Suppressor macrophage treated with lipopolysaccharide for 1 hour (primary cell): ENCODE data around the gene ZNF575.
"Not testable (repeated sequence)": the region's sequence is repeated elsewhere in the genome, so short reads cannot be mapped to it uniquely, and the experiment has no call there.

Experiments used
- DNase-seq, 3 donors: peaks; one replicate each; pipeline ENCODE4 v3.0.0-alpha.2; 2020 to 2022

ZNF575 gene

GRCh38 chr19:43512399-43512798 is 20.6 kb upstream of the ZNF575 start:
- peak in 1 of 3 donors; percentile 10 for DNase-seq

GRCh38 chr19:43518051-43518450 is 14.9 kb upstream of the ZNF575 start:
- no peak for DNase-seq

GRCh38 chr19:43519436-43520088 is 13.4 kb upstream of the ZNF575 start:
- DNase-seq, result peak; percentile 90 to 95 (median 91)

- no peak for DNase-seq
Observed at GRCh38 chr19:43522929-43523328, 10.1 kb upstream of the ZNF575 start.

GRCh38 chr19:43523696-43524095 is 9.3 kb upstream of the ZNF575 start:
- not testable (repeated sequence) for DNase-seq

GRCh38 chr19:43524922-43525835 is 7.8 kb upstream of the ZNF575 start:
- DNase-seq, result peak; percentile 76 to 82 (median 81)

GRCh38 chr19:43525836-43526771 is 6.9 kb upstream of the ZNF575 start:
- peak; percentile 41 to 53 (median 41) for DNase-seq

- DNase-seq, result peak; percentile 88 to 92 (median 88)
Observed at GRCh38 chr19:43526884-43527859, 5.8 kb upstream of the ZNF575 start, which contains the start of gene ETHE1. TSS of gene ETHE1 (minus strand) at chr19:43527201. CDS start at chr19:43527177, 24 bp downstream.

GRCh38 chr19:43527860-43528622 is 4.9 kb upstream of the ZNF575 start:
- DNase-seq, result peak; percentile 24 to 50 (median 44)

GRCh38 chr19:43532571-43532961 is 422 bp upstream of the ZNF575 start:
- no peak for DNase-seq

- peak; percentile 96 to 98 (median 98) for DNase-seq
Observed at GRCh38 chr19:43533546-43534304, 737 bp downstream of the ZNF575 start.

GRCh38 chr19:43534305-43534815 is 1.4 kb downstream of the ZNF575 start:
- peak; percentile 74 to 85 (median 78) for DNase-seq

GRCh38 chr19:43534816-43535761 is 2.1 kb downstream of the ZNF575 start:
- peak; percentile 44 to 62 (median 49) for DNase-seq

GRCh38 chr19:43538922-43539321 is 5.9 kb downstream of the ZNF575 start:
- no peak for DNase-seq

- no peak for DNase-seq
Observed at GRCh38 chr19:43540381-43540780, 7.4 kb downstream of the ZNF575 start.

- no peak for DNase-seq
Observed at GRCh38 chr19:43541920-43542650, 9.1 kb downstream of the ZNF575 start.

GRCh38 chr19:43544077-43544476 is 11.1 kb downstream of the ZNF575 start:
- no peak for DNase-seq

- no peak for DNase-seq
Observed at GRCh38 chr19:43545276-43545675, 12.3 kb downstream of the ZNF575 start.
